Ascending aorta (tissue), 2 donors: ENCODE data around the gene LRRC75A. TPM values are rescaled to one million over a fixed set of nuclear protein-coding genes. Genes with fewer than 3 reads are reported as not detected.

Source experiments
- DNase-seq, 2 donors: peaks; one replicate each; pipeline ENCODE4 v3.0.0-alpha.2; 2019; ENCODE audit warnings: low spot score in 2 of 2
- H3K27ac ChIP-seq, 2 donors: fragments of 200-600 bp; sonication (generic); one replicate each; pipeline ENCODE4 v1.5.1; 2016 to 2017; ENCODE audit warnings: mild to moderate bottlenecking in 1 of 2
- H3K27me3 ChIP-seq: fragments of 200-600 bp; sonication (generic); one replicate; pipeline ENCODE4 v1.5.1; 2017
- H3K36me3 ChIP-seq, 2 donors: fragments of 200-600 bp; sonication (generic); one replicate each; pipeline ENCODE4 v1.5.1; 2016
- H3K4me1 ChIP-seq, 2 donors: fragments of 200-600 bp; sonication (generic); one replicate each; pipeline ENCODE4 v1.5.1; 2016 to 2017; ENCODE audit warnings: mild to moderate bottlenecking in 1 of 2
- H3K4me3 ChIP-seq, 2 donors: fragments of 200-600 bp; sonication (generic); one replicate each; pipeline ENCODE4 v1.5.1; 2016 to 2017; ENCODE audit warnings: mild to moderate bottlenecking in 1 of 2
- H3K9me3 ChIP-seq, 2 donors: fragments of 200-600 bp; sonication (generic); one replicate each; pipeline ENCODE4 v1.5.1; 2016
- intact Hi-C: fragments of 100-400 bp; cut with DNase I; formaldehyde crosslinking; loops from one replicate; pipeline ENCODE4 v1.15.1; 2023
- total RNA-seq: library from RNA; depleted of rRNA; stranded (reverse); fragments of >200 nt; gene quantifications from one replicate; pipeline ENCODE4 v1.1.0, GENCODE V29; 2016
- TF ChIP-seq, protein P1 (sequence below), 3 experiments: fragments of 200-600 bp in 2 of 3; fragments of 450-650 bp in 1 of 3; sonication (generic) in 2 of 3; IDR thresholded peaks; one replicate each; pipeline ENCODE4 v1.5.1; 2016 to 2019; ENCODE audit warnings: antibody characterized with exemption in 3 of 3, mild to moderate bottlenecking in 1 of 3, moderate library complexity in 1 of 3

LRRC75A gene
- total RNA-seq, 1 donor from 2014 or later = 1.2 TPM

DNA sequence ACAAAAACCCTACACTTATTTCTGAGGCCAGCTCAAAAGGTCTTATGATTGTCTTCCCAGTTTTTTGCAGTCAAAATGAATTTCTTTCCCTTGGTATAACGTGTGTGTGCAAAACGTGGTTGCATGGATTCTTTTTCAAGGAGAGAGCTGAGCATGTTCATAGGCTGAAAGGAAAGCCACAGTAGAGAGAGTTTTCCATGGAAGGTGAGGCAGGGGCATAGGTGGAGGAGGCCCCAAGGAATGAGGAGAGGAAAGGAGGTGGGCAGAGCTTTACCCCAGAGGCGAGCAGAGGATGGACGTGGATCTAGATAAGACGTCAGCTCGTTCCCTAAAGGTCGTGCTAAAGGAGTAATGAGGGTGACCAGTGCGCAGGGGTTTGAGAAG lies 53.8 kb downstream of the LRRC75A start:
- H3K4me3 ChIP-seq = peak overlapping the region; percentile 85 to 89
- H3K27ac ChIP-seq = peak overlapping the region; percentile 69 to 76
- no peaks in the 10 kb centered on the region for H3K27me3 ChIP-seq
- intact Hi-C loops = loop anchor here (1.0 kb wide), 3 partner anchors 19 to 57 kb away; partner anchors contain the start of gene UBB
- TF ChIP-seq, protein P1, sequence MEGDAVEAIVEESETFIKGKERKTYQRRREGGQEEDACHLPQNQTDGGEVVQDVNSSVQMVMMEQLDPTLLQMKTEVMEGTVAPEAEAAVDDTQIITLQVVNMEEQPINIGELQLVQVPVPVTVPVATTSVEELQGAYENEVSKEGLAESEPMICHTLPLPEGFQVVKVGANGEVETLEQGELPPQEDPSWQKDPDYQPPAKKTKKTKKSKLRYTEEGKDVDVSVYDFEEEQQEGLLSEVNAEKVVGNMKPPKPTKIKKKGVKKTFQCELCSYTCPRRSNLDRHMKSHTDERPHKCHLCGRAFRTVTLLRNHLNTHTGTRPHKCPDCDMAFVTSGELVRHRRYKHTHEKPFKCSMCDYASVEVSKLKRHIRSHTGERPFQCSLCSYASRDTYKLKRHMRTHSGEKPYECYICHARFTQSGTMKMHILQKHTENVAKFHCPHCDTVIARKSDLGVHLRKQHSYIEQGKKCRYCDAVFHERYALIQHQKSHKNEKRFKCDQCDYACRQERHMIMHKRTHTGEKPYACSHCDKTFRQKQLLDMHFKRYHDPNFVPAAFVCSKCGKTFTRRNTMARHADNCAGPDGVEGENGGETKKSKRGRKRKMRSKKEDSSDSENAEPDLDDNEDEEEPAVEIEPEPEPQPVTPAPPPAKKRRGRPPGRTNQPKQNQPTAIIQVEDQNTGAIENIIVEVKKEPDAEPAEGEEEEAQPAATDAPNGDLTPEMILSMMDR (IDR thresholded peaks at IDR 0.05) = no peak
- DNase-seq = no peak
- H3K9me3 ChIP-seq = no peaks in the 10 kb centered on the region
- H3K4me1 ChIP-seq = peaks cover 4 to 26% of the 10 kb centered on the region in 2 donors
- H3K36me3 ChIP-seq = peaks cover 8 to 27% of the 10 kb centered on the region in 2 donors

DNA sequence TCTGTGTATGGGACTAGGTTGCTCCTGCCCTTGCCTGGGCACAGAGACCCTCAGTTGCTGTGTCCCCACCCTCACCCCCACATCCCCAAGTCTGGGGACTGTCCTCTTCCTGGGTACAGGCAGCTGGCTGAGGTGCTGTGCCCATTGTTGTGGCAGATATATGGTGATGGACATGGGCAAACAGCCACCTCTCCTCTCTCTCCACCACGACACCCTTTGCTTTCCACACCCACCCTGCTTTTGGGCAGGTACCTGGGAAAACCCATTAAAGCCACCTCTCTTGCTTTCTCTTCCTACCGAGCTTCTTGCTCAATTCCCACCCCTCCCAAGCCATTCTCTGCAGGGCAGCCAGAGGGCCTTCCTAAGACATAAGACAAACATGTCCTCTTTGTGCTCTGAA lies 54.9 kb downstream of the LRRC75A start:
- peaks cover 4 to 16% of the 10 kb centered on the region in 2 donors for H3K36me3 ChIP-seq
- no peak for DNase-seq
- no peaks in the 10 kb centered on the region for H3K27me3 ChIP-seq
- no peaks in the 10 kb centered on the region for H3K9me3 ChIP-seq
- TF ChIP-seq, protein P1 (IDR thresholded peaks at IDR 0.05) = no peak
- H3K27ac ChIP-seq = no peak overlapping the region
- intact Hi-C loops = no loop called here
- no peak overlapping the region for H3K4me3 ChIP-seq
- H3K4me1 ChIP-seq = peaks cover 4 to 22% of the 10 kb centered on the region in 2 donors

DNA sequence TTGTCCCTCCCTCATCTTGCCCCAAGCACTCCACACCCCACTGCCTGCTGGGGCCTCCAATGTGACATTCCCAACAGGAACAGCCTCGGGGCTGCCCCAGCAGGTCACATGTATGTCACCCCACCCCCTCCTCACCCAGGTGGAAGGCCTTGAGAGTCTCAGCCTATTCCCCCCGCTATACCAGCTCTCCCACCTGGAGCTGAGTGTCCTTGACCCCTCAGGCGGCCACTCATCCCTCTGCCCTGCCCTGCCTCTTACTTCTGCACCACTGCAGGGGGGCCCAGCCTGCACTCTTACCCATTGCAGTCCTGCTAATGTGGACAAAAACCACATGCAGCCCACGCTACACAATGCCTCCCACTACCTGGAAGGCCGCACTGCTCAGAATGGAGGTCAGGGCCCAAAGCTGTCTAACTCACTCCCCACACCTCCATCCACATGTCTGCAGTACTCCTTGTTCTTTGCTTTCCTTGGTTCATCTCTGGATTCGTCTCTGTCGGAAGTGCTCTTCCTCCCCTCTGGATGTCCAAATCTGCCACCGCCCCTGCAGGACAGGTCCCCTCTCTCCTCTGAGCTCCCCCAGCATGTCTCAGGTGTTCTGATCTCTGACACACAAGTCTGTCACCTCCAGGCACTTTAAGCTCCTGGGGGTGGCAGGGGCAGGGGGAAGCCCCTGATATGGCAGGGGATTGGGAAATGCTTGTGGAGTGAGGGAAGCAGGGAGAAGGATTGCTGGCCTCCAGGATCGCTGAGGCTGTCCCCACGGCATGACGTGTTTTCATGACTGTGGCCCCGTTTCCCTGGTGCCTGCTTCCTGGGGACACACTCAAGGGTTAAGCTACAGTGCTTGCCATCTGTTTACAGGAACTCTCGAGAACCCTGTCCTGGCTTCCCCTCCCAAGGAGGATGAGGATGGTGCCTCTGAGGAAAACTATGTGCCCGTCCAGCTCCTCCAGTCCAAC lies 55.8 kb downstream of the LRRC75A start:
- peaks cover 0 to 7% of the 10 kb centered on the region in 2 donors for H3K36me3 ChIP-seq
- DNase-seq = no peak
- no peaks in the 10 kb centered on the region for H3K9me3 ChIP-seq
- peaks cover under 1 to 14% of the 10 kb centered on the region in 2 donors for H3K4me1 ChIP-seq
- TF ChIP-seq, protein P1 (IDR thresholded peaks at IDR 0.05) = no peak
- H3K27me3 ChIP-seq = no peaks in the 10 kb centered on the region
- intact Hi-C loops = no loop called here
- no peak overlapping the region for H3K27ac ChIP-seq
- H3K4me3 ChIP-seq = no peak overlapping the region

DNA sequence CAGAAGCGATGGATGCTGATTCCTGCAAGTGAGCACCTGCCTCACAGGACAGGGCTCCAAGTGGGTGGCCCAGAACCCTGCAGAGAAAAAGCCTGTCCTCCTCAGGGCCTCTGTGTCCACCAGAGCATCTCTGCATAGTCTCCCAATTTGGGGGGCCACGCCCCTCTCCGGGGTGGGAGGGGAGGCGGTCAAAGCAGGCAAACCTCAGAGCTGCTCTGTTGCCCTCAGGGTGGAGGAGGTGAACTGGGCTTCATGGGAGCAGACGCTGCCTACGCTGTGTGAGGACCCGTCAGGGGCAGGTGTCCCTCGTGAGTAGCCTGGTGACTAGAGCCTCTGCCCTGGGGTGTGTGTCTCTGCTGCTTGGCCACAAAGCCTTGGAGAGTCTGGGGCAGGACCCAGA lies 57.3 kb downstream of the LRRC75A start:
- TF ChIP-seq, protein P1 (IDR thresholded peaks at IDR 0.05) = no peak
- H3K9me3 ChIP-seq = no peaks in the 10 kb centered on the region
- no peaks in the 10 kb centered on the region for H3K36me3 ChIP-seq
- H3K27me3 ChIP-seq = no peaks in the 10 kb centered on the region
- H3K4me3 ChIP-seq = no peak overlapping the region
- intact Hi-C loops = no loop called here
- H3K4me1 ChIP-seq = no peaks in the 10 kb centered on the region
- DNase-seq = no peak
- H3K27ac ChIP-seq = no peak overlapping the region

DNA sequence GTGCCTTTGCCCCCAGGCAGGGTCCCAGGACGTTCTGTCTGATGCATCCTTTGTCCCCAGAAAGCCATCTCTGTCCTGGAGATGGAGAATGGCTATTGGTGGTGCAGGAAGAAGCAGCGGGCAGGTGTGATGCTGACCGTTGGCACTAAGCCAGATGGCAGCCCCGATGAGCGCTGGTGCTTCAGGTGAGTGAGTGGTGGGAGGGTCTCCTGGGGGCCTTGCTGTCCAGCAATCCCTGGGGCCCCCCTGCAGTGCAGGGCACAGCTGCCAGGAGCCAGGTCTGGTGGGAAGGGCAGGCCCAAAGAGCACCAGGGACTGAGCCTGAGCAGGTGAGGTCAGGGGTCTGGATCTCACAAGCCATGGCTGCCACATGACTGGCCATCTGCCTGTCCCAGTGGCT lies 58.5 kb downstream of the LRRC75A start:
- H3K4me1 ChIP-seq = no peaks in the 10 kb centered on the region
- DNase-seq = no peak
- H3K27ac ChIP-seq = no peak overlapping the region
- no peak overlapping the region for H3K4me3 ChIP-seq
- TF ChIP-seq, protein P1 (IDR thresholded peaks at IDR 0.05) = no peak
- H3K9me3 ChIP-seq = no peaks in the 10 kb centered on the region
- intact Hi-C loops = no loop called here
- no peaks in the 10 kb centered on the region for H3K36me3 ChIP-seq
- H3K27me3 ChIP-seq = no peaks in the 10 kb centered on the region
